HG02938 (cell line): ENCODE measurements around the gene MED12.
A peak's percentile ranks its signal among the peaks of the same experiment; 100 is the strongest.

Experiments used
- ATAC-seq: cut with Tn5 transposase; IDR thresholded peaks from one replicate; pipeline ENCODE4 v1.9.1; 2021; ENCODE audit warnings: mild to moderate bottlenecking, moderate library complexity; ENCODE audit not compliant: unreplicated experiment

MED12 gene

DNA sequence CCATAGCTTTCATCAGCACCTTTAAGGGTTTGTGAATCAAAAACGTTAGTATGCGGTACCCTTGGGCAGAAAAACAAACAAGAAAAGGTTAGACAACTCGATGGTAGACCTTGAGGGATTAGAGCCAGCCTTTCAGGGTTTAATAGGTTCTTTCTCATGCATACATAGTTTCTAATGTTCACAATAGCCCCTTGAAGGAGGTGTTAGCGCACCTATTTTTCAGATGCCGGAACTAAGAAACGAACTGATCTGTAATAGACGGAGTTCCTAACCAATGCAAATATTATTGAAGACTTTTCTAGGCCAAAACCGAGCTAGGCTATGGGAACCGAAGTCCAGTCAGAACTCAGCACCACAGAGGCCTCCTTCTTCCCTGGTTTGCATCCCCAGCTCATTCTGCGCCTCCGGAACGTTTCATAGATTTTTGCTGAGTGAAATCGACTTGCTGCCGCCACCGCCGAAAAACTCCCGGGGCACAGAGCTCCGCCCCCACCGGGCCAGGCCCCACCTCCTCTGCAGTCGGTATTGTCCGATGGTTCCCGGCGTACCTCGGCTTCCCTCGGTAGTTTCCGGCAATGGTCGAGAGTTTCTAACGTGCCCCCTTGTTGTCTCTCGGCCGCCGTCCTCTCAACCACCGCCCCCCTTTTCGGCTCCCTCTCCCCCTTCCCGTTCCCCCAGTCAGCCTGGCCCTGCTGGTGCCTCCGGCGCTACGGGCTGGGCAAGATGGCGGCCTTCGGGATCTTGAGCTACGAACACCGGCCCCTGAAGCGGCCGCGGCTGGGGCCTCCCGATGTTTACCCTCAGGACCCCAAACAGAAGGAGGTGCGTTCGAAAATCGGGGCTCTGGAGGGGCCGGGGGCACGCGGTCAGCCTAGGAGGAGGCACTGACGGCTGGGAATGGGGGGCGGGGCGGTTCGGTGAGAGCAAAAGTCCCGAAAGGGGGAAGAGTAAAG lies at the start of gene MED12:
MED12 (plus strand) TSS at position 565 of the 953 bp plus-strand sequence; CDS start at position 724, 159 bp downstream.
- peak; percentile 91 for ATAC-seq

DNA sequence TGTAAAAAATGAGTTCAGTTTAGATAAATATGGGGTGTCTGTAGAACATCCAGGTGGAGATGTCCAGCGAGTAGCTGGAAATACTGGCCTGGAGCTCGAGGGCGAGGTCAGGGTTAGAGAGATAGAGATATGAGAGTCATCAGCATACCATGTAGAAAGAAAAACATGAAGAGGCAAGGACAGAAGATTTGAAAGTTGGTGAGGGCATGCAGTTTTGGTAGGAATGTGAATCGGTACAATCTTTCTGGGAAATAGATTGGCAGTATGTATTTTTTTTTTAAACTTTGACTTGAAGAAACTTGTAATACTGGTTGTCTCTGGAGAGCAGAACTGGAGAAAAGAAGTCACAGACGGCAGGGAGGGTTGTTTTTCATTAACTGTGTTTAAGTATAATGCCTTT lies 47.9 kb upstream of the MED12 start:
- ATAC-seq = no peak

DNA sequence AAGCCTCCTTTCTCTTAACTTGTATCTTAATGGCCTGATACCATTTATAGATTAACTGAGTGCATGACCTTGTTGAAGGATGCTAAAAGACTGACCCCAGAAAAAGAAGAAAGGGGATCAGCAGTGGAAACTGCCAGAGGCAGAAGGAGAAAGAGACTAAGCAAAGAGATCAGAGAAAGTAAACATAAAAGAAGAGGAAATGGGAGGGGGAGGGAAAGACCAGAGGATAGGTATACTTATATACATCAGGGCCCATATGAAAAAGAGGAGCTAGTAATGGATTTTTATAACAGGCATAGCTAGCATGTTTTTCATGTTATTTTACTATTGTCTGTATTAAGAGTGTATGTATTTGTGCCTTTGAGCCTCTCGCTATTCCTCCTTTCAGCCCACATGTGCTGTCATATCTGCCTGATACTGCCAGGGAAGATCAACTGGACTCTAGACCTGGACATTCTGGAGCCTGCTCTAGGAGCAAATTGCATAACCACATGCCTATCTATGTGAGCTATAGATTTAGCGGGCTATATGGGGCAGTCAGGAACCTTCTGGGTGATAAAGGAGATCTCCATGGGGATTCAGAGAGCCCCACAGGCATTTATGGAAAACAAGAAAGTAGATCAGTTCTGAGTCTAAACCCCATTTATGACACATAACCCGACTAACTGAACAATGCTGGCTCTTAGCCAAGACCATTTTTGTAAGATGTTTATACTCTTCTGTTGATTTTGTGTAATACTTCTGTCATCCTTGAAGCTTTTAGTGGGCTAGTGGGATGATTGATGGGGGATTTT lies 36.9 kb upstream of the MED12 start:
- no peak for ATAC-seq

DNA sequence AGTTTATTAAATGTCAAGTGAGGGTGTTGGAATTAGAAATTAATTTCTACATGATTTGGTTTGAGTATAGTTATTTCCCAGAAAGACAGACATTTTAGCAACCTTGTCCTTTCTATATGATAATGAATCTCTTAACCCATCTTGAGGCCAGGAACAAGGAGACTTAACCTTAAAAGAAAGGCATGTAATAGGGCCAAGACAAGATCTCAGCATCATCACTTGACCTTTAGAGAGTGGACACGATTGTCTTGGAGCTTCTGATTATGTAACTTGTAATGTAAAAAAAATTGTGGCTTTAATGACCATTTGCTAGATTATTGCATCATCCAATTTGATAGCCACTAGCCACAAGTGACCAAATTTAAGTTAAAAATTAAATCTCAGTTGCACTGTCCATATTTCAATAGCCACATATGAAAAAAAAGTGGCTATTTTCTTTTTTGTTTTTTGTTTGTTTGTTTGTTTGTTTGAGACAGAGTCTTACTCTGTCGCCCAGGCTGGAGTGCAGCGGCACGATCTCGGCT lies 36.2 kb upstream of the MED12 start:
- ATAC-seq = no peak

DNA sequence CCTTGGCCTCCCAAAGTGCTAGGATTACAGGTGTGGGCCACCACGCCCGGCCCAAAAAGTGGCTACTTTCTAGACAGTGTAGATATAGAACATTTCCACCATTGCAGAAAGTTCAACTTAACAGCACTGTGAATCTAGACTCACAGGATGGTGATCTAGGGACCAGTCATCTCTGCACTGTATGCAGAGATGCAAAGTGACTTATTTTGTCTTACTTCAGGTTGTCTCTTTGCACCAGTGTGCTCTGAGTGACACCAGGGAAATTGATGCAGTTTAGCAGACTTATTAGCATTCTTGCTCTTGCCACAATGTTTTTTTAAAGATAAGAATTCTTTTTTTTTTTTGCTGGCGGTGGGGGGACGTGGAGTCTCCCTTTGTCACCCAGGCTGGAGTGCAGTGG lies 35.6 kb upstream of the MED12 start:
- ATAC-seq = no peak

DNA sequence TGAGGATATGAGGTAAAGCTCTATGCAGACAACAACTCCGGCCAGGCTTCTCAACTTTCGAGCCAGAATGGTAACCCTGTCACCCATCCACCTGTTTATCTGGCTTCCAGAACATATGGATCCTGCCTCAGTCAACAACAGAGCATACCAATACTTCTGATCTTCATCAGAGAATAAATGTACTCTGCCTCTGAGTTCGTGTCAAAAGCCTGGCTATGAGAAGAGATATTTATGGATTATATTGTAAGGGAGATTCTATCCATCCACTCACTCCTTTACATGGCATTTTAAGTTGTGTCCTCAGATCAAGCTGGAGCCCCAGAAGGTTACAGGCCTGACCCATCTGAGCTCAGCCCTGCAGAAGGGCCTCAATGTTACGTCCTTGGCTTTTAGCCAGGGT lies 32.5 kb upstream of the MED12 start:
- no peak for ATAC-seq

DNA sequence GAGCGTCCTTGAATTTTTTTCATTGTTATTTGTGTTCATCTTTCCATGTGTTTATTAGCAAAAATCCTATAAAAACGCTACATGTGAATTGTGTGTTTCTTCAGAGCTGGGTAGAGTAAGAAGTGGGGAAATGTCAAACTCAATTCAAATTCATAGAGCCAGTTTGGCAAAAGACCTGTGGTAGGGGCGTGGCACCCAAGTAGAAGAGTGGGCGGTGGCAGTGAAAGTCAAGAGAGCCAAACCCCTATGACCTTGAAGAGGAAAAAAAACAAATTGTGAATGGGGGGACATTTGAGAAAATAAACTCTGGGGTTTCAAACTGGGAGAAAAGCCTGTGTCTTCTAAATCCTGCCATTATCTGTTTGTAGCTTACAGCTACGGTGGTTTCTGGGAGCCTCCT lies 27.1 kb upstream of the MED12 start:
- no peak for ATAC-seq

DNA sequence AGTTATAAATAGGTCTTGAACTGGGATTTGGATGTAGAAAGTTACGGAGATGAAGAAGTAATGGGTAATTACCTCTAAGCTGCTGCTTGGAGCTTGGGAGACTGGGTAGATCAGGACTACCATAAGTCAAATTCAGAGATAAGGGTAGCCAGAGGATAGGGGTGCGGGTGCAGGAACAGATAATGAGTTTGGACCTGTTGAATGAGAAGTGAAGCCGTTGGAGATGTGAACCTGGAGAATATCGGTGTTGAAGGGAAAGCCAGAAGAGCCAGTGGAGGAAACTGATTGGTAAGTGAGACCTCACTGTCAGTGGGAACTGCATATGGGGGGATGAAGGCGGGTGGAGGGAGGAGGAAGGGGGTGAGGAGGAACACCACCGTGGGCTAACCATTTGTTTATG lies 23.4 kb upstream of the MED12 start:
- ATAC-seq = no peak

DNA sequence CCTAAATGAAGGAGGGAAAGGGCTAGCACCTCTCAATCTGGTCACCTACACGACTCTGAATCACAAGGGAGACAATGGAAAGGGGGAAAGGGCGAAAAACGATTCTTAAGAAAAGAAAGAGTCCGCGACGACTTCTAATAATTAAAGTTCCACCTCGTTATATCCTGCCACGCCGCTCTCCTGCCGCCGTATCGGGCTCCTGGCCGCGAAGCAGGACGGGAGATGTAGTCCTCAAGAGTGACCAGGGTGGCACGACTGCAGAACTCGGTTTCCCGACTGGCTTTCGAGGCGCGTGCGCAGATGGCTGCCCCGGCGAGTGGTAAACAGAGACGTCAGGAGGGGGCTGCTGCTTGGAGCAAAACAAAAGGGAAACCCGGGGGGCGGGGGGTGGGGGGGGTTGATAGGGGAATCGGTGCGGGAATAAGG lies 22.8 kb upstream of the MED12 start, which contains the start of gene FOXO4:
FOXO4 (plus strand) TSS at position 297 of the 426 bp plus-strand sequence. CDS start 678 bp downstream, outside the sequence.
- peak; percentile 91 for ATAC-seq

DNA sequence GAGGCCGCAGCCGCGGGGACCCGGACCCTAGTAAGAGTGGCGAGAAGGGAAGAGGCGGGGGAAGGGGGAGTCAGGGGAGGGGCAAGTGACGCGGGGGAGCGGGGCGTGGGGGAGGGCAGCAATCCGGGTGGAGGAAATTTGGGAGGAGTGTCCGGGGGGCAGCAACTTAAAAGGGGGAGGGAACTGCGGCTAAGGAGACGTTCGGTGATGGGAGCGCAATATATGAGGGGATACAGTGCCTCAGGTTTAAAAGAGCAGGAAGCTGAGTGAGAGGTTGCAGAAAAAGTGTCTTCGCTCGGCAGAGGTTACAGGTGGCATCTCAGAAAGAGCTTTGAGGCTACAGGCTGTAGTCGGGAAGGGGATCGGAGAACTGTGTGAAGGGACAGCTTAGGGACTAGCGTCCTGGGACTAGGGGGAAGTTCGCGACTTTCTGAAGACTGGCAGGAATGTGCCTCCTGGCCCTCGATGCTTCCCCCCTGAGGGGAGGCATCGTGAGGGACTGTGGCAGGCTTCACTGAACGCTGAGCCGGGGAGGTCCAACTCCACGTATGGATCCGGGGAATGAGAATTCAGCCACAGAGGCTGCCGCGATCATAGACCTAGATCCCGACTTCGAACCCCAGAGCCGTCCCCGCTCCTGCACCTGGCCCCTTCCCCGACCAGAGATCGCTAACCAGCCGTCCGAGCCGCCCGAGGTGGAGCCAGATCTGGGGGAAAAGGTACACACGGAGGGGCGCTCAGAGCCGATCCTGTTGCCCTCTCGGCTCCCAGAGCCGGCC lies 22.2 kb upstream of the MED12 start:
- ATAC-seq = no peak

DNA sequence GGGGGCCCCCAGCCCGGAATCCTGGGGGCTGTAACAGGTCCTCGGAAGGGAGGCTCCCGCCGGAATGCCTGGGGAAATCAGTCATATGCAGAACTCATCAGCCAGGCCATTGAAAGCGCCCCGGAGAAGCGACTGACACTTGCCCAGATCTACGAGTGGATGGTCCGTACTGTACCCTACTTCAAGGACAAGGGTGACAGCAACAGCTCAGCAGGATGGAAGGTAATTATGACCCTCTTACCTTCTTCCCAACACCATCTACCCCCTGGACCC lies 21.7 kb upstream of the MED12 start:
- ATAC-seq = no peak

DNA sequence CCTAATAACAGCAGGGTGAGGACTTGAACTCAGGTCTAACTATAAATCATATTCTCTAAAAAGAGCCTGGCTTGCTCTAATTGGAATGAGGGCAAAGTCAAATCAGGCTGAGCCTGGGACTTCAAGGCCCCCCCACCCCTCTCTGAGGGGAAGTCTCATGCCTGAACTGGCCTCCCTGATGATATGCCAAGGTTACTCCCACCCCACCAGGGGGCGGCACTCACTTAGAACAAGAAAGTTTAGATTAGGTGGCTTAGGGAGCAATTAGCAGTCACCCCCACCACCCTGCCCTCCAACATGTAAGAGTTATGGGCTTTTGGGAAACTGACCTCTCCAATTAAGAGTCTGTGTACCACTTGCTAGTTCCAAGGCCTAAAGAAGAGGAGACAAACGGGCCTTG lies 20.1 kb upstream of the MED12 start:
- no peak for ATAC-seq

DNA sequence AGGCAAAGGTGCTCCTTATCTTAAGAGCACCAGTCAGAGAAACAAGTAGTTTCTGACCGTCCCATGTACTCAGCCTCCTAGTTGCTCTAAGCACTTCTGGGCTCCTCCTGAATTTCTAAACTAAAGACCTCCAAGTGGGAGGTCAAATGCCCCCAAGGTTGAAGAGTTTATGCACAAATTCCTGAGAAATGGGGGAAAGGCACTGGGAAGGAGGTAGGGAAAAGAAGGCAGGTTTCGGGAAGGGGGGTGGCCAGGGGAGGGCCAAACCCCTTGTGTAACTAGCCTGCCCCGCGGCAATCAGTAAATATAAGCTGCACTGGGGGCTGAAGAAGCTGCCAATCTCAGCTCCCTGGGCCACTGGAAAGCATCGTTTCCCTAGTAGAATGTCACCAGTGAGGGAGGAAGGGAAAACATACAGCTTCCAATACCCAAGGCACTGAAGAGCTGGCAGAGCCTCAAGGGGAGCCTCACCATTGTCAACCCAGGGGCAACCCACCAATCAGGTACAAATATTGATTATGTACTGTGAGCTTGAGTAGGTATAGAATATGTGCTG lies 19.4 kb upstream of the MED12 start:
- no peak for ATAC-seq

DNA sequence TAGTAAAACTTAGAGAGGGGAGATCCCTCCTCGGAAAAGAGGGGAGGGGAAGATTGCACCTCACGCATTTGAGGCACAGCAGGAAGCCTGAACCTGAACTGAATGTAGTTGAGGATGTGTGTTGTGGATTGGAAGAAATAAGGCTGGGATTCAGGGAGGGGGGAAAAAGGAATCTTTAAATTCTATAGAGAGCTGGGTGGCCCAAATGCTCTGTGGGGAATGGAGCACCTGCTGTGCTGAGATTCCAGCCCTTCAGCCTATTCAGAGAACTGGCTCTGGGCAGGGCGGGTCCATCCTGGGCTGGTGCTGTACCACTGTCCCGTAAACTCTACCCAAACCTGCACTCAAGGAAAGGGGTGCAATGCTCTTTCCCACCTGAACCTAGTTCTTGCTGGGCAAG lies 18.7 kb upstream of the MED12 start:
- no peak for ATAC-seq

DNA sequence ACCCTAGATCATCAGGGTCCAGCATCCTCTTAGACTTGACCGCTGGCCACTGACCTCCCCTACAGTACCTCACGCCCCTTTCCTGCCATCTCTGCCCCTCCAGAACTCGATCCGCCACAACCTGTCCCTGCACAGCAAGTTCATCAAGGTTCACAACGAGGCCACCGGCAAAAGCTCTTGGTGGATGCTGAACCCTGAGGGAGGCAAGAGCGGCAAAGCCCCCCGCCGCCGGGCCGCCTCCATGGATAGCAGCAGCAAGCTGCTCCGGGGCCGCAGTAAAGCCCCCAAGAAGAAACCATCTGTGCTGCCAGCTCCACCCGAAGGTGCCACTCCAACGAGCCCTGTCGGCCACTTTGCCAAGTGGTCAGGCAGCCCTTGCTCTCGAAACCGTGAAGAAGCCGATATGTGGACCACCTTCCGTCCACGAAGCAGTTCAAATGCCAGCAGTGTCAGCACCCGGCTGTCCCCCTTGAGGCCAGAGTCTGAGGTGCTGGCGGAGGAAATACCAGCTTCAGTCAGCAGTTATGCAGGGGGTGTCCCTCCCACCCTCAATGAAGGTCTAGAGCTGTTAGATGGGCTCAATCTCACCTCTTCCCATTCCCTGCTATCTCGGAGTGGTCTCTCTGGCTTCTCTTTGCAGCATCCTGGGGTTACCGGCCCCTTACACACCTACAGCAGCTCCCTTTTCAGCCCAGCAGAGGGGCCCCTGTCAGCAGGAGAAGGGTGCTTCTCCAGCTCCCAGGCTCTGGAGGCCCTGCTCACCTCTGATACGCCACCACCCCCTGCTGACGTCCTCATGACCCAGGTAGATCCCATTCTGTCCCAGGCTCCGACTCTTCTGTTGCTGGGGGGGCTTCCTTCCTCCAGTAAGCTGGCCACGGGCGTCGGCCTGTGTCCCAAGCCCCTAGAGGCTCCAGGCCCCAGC lies 17.6 kb upstream of the MED12 start:
- ATAC-seq = no peak

DNA sequence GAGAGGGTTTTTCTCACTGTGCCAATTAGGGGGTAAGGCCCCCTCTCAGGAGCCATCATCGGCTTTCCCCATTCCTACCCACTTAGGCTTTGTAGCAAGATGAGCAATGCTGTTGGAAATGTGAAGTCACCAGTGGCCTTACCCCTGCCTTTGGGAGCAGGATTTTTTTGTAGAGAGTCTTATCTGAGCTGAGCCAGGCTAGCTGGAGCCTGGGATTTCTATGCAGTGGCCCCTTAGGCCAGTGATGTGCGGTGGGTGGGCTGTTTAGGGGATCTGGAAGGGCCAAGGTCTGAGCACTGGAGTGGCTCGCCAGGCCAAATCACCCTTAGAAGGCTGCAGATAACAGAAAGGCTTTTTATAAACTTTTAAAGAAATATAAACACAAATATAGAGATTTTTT lies 16.1 kb upstream of the MED12 start:
- no peak for ATAC-seq

DNA sequence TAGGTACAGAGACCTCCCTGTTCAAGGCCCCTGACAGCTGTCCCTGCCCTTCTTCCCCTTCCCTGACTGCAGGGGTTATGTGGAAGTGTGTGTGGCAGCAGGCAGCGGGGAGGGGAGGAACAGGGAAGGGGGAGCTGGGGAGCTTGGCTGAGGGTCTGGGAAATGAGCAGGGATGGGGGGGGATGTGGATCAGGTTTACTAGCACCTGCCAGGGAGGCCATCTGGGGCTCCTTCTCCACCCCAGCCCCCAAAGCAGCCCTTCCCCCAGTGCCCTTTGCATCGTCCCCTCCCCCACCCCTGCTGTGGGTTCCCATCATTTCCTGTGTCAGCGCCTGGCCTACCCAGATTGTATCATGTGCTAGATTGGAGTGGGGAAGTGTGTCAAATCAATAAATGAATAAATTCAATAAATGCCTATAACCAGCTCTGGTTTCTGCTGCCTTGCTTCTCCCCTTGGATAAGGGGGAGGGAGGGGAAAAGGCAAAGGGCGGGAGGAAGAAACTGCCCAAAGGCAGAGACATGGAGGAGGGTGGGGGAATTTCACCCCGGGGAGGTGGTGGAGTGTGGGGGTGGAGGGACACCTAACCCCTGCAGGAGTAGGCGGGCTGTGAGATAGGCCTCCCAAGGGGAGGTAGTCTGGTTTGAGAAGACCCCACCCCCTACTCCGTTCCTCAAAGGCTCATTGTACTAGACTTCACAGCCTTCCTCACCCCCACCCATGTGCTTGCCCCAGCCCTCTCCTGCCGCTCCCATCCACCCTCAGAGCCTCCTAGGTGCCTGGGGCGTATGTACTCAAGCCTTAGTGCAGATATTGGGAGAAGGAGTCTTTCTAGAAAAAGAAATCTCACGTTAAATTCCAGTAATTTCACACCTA lies 15.0 kb upstream of the MED12 start:
- no peak for ATAC-seq

DNA sequence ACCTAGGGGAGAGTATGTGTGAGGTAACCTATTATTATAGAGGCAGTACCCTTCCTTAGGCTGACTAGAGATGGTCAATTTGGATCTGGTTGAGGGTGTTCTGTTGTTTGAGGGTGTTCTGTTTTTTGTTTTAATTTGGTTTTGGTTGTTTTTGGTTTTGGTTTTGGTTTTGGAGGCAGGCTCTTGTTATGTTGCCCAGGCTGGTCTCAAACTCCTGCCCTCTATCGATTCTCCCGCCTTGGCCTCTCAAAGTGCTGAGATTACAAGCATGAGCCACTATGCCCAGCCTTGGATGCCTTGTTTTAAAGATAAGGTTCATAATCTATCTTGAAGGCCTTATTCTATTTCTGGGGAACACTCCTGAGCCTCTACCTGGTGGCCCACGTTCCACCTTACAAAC lies 12.8 kb upstream of the MED12 start:
- no peak for ATAC-seq

DNA sequence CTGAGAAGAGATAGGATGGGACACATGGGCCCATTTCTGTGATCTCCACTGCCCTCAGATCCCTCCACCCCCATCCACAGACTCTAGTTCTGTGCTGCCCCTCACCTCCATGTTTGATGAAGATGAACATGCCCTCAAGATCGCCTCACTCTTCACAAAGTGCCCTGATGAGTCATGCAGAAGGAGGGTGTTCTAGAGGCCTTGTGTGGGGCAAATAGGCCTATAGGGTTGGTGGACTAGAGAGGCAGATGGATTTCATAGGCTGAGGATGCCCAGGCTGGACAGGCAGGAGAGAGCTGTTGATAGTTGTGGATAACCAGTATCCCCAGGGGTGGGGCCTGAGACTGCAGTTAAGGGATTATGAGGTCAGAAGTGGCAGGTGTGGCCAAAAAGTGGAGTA lies 12.0 kb upstream of the MED12 start, which contains the start of gene CXorf65:
CXorf65 (minus strand) TSS at position 314 of the 400 bp plus-strand sequence; CDS start at position 130, 184 bp downstream.
- ATAC-seq = no peak
